ENCODE results near the gene PSD4. TPM values are rescaled to one million over a fixed set of nuclear protein-coding genes. Genes with fewer than 3 reads are reported as not detected.

Gene PSD4
- total and polyA plus RNA-seq, 10 of the 15 experiments (the other 5 are each of a cell fraction or from before 2014, with no cell fraction given): 0.68 to 114 (median 35.1) TPM

GRCh38 chr2:113136828-113137775 lies 36.7 kb upstream of the PSD4 start:
- no peaks in the 10 kb centered on the region for H3K9me3 ChIP-seq (replicated peaks; ENCODE audit: control insufficient read depth, insufficient read depth, low read length)
- no TSS peak for BruUV-seq (replicated peaks)
- no peak overlapping the region for H3K4me2 ChIP-seq (ENCODE audit: control insufficient read depth, insufficient read depth)
- H3K4me1 ChIP-seq (ENCODE audit: control insufficient read depth, insufficient read depth, low read length): peaks cover 4% of the 10 kb centered on the region; the same call in 1 of the 2 replicates
- H3K27ac ChIP-seq (ENCODE audit: control insufficient read depth, insufficient read depth): no peak overlapping the region
- SMC1A ChIA-PET (ENCODE audit: uncharacterized antibody, unreplicated experiment): interaction anchor here (0.6 to 4.9 kb wide), 27 partner anchors 8 to 253 kb away, joined by 3 to 52 read pairs (median 5); partner anchors contain the start of gene PSD4
- H3K27me3 ChIP-seq (replicated peaks in 1 of 2; ENCODE audit: control insufficient read depth in 2 of 2, insufficient read depth in 2 of 2, low read length in 1 of 2): no peaks in the 10 kb centered on the region; a peak in 1 of 4 replicates
- no peak overlapping the region for H3K9ac ChIP-seq (ENCODE audit: control insufficient read depth, insufficient read depth, low read length)
- DNase-seq (ENCODE audit: low read depth, low spot score): no peak
- CTCF ChIA-PET: interaction anchor here (0.6 to 11.0 kb wide), 41 partner anchors 8 to 746 kb away, joined by 3 to 195 read pairs (median 5); partner anchors contain the start of genes IL1RN and PSD4
- no peak overlapping the region for H2AFZ ChIP-seq (ENCODE audit: control insufficient read depth, low read depth, low read length)
- RAD21 ChIA-PET (ENCODE audit: unreplicated experiment): interaction anchor here (0.6 to 6.5 kb wide), 9 partner anchors 38 to 253 kb away, joined by 3 to 75 read pairs (median 21); partner anchors contain the start of gene PSD4
- WGBS (ENCODE audit: insufficient coverage, insufficient replicate concordance, low lambda C conversion rate, missing lambda C conversion rate): 40% methylated on average over 8 of the region's 8 CpGs
- no peaks in the 10 kb centered on the region for H4K20me1 ChIP-seq (ENCODE audit: control insufficient read depth, insufficient read depth)
- in situ Hi-C loops (cut with MboI) (loop anchor here (5.0 kb wide), 1 partner anchor 235 kb away; no protein-coding TSS in a partner anchor), intact Hi-C loops (cut with micrococcal nuclease; ENCODE audit: unreplicated experiment) (loop anchor here (1.0 to 2.0 kb wide), 2 partner anchors 62 to 254 kb away; no protein-coding TSS in a partner anchor)
- no peaks in the 10 kb centered on the region for H3K36me3 ChIP-seq (ENCODE audit: control insufficient read depth in 2 of 2, insufficient read depth in 2 of 2, low read length in 1 of 2)
- POLR2A ChIA-PET: interaction anchor here (0.8 to 1.6 kb wide), 3 partner anchors 37 to 43 kb away, joined by 3 to 7 read pairs (median 4); partner anchors contain the start of gene PSD4
- no peak overlapping the region for H3K4me3 ChIP-seq
- TF ChIP-seq SMC3 (IDR thresholded peaks at IDR 0.05; ENCODE audit: borderline replicate concordance, low read length): peak; percentile 63; the same call in 1 of the 2 replicates
- TF ChIP-seq RAD21 (IDR thresholded peaks at IDR 0.05; ENCODE audit: insufficient read depth, low read depth, low read length): peak; percentile 65
- TF ChIP-seq RAD51 (IDR thresholded peaks at IDR 0.05): no peak
- TF ChIP-seq RUNX3 (IDR thresholded peaks at IDR 0.05; ENCODE audit: low read length): peak; percentile 28; the same call in 1 of the 2 replicates
- TF ChIP-seq CTCF (IDR thresholded peaks at IDR 0.05 in 2 of 3, conservative IDR thresholded peaks at IDR 0.05 in 1 of 3; ENCODE audit: control insufficient read depth in 2 of 3, extremely low read depth in 1 of 3, insufficient read depth in 1 of 3, low read depth in 3 of 3, low read length in 3 of 3): peak; percentile 62 to 77 (median 77)
- TF ChIP-seq E4F1 (IDR thresholded peaks at IDR 0.05; ENCODE audit: borderline replicate concordance, partially characterized antibody): no peak
- no peak for TF ChIP-seq ETV6 (conservative IDR thresholded peaks at IDR 0.05 in 1 of 2, IDR thresholded peaks at IDR 0.05 in 1 of 2; ENCODE audit: borderline replicate concordance in 1 of 2, low read depth in 1 of 2)
- no peaks in the 10 kb centered on the region for H3K79me2 ChIP-seq (ENCODE audit: control insufficient read depth, insufficient read depth, low read length)
- peak; percentile 80 for FAIRE-seq
- ATAC-seq: peak; percentile 73

Data from GM12878 (cell line).